GM19025 (cell line): ENCODE measurements around the gene OGA.

Source experiments
- ATAC-seq: cut with Tn5 transposase; IDR thresholded peaks from one replicate; pipeline ENCODE4 v1.9.1; 2021; ENCODE audit warnings: mild to moderate bottlenecking, low read depth, moderate library complexity; ENCODE audit not compliant: unreplicated experiment

OGA gene

DNA sequence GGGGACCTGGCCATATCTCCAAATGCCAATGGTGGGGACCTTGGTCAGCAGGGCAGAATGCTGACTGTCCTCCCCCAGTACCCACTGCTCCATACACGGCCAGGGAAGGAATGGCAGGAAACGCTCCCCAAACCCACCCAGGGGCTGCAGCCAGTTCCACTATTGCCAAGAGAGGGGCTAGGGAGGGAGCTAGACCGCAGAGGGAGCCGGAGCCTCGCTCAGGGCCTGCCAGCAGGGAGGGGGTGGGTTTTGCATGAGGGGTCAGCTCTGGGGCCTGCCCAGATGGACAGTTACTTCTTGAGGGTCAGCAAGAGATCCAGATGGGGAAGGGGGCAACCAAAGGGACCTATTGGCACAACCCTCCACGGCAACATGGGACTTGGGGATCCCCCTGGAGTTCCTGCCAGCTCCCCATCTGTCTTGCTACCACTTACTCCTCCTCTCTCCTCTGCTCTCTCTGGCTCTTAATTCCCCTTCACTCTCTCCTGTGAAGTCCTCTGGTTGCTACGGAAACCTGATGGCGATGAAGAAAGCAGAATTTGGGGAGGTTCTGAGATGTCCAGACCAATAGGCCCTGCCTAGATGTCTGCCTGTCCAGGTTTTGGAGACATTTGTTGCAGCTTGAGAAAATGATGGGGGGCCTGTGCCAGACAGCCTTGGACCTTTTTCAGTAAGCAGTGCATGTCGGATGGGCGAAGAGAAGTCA lies 55.0 kb downstream of the OGA start:
- ATAC-seq, result no peak

DNA sequence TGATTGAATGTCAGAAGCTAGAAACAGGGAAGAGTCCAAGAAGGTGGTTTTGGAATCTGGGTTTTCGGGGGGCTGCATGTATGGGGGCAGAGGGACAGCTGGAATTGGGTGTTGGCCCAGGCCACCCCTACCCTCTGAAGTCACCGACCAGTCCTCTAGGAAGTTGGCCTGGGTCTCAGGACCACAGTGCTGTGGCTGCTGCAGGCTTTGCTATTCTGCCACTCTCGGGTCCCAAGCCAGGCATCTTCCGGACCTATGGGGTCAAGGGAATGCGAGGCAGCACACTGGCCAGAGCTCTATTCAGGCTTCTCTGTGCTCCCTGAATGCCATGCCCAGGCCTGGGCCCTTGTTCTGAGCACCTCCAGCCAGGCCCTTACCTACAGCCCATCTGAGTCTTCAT lies 55.5 kb downstream of the OGA start:
- no peak for ATAC-seq

DNA sequence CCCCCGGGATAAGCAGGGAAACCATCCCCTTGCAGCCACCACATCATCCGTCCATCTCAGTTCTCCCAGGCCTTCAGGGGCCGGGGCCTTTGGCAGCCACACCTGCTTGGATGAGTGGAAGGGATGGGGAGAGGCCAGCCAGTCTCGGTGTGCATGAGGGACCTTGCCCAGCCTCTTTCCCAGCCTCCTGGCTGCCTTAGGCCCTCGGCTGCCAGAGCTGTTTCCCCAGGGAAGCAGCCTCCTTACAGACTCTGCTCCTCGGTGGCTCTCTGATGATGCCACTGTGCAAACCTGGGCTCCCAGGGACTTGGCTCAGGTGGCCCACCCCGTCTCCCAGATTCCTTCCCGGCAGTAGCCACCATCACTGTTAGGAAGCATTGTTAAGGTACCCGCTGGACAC lies 57.0 kb downstream of the OGA start:
- ATAC-seq, result no peak

DNA sequence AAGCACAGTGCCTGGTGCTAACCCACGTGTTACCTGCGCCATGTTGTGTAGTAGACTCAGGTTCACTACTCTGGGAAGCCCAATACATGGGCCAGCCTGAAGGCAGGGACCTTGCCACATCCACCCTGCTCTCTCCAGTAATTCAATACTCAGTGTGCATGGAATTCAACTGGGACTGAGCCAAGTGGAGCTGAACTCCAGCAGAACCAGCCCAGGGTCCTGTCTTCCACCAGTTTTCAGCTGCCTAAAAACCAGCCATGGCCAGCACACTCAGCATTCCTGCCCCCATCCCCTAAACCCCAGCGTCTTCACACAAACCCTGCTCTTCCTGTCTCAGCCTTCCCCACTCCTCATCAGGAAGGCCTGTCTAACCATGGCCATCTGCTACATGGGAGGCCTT lies 57.7 kb downstream of the OGA start:
- no peak for ATAC-seq

DNA sequence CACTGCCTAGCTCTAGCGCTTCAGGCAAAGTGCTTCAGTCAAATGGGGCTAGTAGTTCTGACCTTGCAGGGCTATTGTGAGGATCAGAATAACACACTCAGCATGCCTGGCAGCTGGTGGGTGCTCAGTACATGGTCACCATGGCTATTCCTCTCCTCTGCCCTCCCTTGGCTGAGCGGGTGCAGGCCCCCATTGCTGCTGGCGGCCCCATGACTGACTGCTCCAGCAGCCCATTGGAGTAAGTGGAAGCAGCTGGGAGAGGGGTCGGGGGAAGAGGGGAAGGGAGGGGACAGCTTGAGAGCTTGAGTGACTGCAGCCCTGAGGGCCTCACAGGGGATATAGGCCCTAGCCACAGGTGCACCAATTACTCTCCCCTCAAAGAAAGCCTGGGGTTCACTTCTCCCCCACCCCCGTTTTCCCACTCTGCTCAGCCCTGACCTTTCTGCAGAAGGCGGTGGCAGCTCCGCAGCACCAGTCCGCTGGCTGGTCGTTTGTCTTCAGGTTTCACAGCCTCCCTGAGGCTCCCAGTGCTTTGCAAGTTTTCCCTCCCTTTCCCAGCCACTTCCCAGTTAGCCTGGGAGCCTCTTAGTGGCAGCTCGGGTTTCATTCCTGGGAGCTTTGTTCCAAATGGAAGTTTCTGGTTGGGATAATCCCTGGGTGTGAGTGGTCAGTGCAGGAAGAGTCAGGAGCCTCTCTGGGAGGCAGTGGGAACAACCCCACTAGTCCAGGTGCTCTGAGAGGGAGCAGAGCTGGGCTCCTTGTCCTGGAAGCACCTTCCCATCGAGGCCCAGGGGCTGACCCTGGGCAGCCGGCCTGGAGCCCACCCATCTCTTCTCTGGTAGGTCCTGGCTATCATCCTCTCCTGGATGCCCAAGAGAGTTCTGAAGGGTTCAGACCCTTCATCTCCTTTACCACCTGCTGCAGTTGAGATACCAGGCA lies 58.7 kb downstream of the OGA start:
- ATAC-seq, result no peak

DNA sequence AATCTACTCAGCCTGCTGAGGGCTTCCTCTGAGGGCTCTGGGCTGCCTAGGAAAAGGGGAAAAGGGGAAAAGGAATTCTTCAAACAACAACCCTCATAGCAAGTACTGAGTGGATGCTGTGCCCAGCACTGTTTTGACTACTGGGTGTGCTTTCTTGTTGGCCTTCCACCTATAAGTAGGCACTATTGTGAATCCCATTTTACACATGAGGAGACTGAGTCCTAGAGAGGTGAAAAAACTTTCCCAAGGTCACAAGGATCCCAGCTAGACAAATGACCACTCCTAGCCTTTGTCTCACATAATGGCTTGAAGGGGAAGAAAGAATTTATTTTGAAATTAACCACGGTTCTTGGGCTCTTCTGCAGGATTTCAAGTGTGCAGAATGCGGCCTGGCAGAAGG lies 59.4 kb downstream of the OGA start:
- no peak for ATAC-seq

DNA sequence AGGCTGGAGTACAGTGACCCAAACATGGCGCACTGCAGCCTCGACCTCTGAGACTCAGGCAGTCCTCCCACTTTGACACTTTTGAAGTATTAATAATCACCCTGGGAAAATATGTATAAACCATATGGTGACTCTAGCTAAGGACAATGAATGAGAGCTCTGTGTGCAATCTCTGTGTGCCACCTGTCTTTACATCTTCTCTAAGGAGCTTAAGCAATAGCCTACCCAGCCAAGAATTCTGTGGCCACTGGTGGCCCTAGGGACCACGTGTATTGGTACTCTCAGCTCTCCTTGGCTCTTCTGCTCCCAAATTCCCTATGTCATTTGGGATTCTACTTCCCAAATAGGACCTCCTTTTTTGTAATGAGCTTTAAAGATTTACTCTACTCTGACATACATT lies 66.0 kb downstream of the OGA start:
- no peak for ATAC-seq

DNA sequence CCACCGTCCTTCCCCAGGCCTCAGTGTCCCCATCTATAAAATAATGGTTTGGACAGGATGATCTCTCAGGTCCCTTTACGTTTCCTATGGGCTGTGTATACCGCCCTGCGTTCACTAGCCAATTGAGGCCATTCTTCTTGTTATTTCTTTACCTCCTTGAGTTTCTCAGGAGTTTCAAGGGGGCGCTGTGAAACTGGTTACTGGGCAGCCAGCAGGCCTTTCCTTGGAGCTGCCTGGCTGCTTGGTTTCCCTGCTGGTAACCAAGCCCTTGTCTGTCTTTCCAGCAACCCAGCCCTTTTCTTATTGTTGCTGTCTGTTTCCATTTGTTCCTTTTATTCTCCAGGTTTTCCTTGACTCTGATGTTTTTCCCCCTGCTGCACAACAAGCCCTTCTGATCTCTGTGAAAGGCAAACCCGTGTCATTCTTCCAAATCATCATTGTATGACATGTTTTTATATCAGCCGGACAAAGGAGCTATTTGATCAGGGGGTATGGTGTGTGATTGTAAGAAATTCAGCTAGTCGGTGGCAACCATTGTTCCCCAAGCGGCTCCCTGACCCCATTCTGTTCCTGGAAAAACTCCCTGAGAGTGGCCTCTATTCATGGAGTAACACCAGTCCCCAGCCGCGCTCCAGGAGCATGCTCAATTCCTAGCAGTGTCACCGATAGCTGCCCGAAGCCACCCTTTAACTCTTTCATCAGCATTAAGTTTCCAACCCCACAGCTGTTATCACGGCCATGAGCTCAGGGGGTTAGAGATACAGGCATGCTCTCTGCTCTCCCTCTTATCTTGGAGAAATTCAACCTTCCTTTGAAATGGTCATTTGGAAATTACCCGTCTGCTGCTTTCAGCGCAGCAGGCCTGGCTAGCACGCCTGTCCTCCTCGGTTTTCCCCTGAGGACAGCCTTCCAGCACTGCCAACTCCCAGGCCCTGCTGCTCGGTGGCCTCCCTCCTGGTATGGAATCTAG lies 68.9 kb downstream of the OGA start:
- no peak for ATAC-seq

DNA sequence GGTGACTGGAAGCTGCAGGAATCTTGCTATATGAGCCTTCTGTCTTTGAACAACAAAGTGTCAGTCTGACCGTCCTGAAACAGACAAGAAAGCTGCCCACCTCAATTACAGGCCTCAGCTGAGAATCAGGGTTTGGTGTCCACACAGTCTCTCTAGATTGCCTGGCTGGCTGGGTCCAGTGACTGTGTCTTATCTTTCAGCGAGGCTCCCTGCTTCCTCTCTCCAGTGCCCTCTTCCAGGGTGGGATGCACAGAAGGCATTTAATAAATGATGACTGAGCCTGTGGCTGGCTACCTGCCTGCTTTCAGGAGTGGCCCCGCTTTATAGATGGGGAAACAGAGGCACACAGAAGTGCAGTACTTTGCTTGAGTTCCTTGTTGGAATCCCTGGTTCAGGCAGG lies 69.7 kb downstream of the OGA start:
- no peak for ATAC-seq

DNA sequence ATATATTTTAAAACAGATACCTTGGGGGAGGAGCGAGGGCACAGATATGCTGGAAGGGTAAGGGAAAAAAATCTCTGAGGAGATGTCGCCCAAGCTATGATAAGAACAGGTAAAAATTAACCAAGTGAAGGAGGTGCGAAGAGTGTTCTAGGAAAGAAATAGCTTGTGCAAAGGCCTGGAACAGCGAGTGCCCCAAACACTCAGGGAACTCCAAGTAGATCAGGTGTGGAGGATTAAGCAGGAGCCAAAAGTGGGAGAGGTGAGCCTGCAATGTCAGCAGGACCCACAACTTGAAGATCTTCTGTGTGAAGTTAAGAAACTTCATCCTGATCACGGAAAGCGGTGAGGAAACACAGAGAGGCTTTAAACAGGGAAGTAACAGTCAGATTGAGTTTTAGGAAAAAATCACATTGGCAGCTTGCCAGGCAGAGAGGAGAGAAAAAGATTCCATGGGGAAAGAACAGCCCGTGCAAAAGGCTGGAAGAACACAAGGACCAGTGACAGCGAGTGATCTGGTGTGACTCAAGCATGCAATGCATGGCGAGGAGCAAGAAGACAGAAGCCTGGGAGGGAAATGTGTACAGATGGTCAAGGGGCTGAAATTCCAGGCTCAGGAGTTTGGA lies 73.1 kb downstream of the OGA start:
- no peak for ATAC-seq

DNA sequence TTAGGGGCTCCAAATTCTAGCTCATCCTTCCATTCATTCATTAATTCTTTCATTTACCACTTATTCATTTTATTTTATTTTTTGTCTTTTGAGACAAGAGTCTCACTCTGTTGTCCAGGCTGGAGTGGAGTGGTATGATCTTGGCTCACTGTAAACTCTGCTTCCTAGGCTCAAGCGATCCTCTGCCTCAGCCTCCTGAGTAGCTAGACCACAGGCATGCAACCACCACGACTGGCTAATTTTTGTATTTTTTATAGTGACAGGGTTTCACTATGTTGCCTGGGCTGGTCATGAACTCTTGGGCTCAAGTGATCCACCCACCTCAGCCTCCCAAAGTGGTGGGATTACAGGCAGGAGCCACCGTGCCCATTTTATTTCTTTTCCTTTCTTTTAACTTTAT lies 74.0 kb downstream of the OGA start:
- ATAC-seq, result no peak

DNA sequence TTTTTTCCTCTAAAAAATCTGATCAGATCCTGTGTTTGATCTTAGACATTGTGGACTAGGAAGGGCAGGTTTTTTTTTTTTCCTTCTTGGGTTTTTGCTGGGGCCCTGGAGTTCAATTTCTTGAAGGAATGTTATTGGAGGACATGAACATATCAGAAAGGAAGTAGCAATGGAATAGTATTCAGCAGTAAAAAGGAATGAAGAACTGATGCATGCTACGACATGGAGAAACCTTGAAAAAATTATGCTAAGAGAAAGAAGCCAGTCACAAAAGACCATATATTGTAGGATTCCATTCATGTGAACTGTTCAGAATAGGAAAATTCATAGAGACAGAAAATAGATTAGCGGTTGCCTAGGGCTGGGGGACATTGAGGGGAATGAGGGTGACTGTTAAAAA lies 76.3 kb downstream of the OGA start:
- ATAC-seq, result no peak

DNA sequence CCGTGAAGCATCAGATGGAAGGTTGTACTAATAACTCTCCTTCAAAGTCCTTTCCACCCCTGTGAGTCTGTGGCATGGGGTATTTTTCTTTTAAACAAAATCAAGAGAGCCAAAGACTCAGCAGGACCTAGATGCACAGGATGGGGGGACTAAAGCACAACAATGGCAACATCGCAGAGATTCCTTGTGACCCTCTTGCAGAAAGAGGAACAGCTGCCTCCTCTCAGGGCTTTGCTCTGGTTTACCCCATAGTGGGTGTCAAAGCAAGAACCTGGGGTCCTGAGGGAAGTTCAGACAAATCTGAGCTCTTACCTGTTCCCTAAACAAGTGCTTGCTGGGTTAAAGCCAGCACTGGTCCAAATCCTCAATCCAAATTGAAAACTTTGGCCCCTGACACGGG lies 81.6 kb downstream of the OGA start:
- no peak for ATAC-seq
